Stimulated activated CD4-positive, alpha-beta T cell treated with anti-CD3 and anti-CD28 coated beads, Interleukin-15, amount 100 ng/mL, for 48 hours (primary cell): Measurements from ENCODE around the gene MDM2.
"Not testable (repeated sequence)": the region's sequence is repeated elsewhere in the genome, so short reads cannot be mapped to it uniquely, and the experiment has no call there.

Experiments
- DNase-seq, 2 donors: peaks; one replicate each; pipeline ENCODE4 v3.0.0-alpha.2; 2020; ENCODE audit warnings: low read depth in 2 of 2

The MDM2 gene

DNA sequence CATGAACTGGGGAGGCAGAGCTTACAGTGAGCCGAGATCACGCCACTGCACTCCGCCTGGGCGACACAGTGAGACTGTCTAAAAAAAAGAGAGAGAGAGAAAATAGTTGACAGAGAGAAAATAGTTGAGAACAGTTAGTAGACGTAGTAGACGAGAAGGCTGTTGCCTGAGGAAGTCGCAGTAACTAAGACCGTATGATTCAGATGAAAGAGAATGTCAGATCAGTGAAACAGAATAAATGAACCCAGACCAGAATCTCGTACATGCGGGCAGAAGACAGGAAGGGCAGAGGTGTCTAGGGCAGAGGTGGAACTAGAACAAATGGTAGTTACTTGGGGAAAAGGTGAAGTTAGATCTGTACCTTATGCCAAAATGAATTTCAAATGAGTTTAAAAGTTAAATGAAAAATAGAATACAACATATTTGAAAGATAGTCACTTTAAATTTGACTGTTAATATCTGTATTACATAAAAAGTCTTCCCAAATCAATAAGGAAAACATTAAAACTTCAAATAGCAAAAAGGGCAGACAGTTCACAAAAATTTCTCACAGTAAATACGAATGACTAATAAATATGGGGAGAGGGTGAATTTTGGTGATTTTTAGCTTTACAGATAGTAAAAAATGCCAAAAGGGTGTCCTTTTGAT is 17.7 kb downstream of the MDM2 start:
- no peak for DNase-seq

DNA sequence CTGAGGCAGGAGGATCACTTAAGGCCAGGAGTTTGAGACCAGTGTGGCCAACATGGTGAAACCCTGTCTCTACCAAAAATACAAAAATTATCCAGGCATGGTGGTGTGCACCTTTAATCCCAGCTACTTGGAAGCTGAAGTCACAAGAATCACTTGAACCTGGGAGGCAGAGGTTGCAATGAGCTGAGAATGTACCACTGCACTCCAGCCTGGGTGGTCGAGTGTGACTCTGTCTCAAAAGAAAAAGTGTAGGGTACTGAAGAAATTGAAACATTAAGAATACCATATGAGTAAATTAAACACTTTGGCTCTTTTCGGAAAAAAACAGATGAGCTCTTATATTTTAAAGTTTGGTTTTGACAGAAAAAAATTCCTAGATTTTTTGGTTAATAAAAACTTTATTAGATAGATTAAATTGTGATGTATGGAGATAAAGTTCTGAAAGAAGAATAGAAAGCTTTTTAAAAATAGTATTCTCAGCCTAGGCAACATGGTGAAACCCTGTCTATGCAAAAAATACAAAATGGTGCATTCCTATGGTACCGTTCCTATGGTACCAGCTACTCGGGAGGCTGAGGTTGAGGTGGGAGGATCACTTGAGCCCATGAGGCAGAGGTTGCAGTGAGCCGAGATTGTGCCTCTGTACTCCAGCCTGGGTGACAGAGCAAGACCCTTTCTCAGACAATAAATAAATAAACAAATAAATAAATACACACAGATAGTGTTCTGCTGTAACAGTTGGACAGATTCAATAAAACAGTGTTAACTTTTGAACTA is 20.1 kb downstream of the MDM2 start:
- no peak for DNase-seq

DNA sequence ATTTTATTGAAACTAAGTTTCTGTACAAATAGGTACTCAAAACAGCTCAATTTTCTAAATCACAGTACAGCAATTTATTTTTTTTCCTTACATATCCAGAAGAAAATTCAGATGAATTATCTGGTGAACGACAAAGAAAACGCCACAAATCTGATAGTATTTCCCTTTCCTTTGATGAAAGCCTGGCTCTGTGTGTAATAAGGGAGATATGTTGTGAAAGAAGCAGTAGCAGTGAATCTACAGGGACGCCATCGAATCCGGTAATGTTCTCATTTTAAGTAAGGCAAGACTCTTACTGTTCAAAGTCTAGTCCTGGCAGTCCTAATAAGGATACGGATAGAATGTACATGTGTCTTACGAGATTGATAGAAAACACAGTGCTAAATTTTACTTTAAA is 20.7 kb downstream of the MDM2 start:
- no peak for DNase-seq

DNA sequence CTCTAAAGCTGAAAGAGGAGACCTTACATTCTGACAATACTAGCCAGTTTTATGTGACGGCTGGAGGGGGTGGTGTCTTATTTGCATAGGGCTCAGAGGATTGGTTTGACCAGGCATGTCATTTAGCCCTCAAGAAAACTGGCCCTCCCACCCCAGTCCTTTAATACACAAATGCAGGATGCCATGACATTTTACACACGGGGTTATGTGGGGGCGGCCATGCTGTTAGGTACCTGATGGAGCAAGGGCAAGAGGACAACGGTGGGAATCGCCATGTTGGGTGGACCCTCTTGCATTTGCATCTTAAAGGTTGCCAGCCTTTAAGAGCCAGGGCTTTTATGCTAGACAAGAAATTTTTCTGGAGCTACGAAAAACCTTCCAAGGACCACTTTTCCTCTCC is 23.3 kb downstream of the MDM2 start:
- DNase-seq: no peak

DNA sequence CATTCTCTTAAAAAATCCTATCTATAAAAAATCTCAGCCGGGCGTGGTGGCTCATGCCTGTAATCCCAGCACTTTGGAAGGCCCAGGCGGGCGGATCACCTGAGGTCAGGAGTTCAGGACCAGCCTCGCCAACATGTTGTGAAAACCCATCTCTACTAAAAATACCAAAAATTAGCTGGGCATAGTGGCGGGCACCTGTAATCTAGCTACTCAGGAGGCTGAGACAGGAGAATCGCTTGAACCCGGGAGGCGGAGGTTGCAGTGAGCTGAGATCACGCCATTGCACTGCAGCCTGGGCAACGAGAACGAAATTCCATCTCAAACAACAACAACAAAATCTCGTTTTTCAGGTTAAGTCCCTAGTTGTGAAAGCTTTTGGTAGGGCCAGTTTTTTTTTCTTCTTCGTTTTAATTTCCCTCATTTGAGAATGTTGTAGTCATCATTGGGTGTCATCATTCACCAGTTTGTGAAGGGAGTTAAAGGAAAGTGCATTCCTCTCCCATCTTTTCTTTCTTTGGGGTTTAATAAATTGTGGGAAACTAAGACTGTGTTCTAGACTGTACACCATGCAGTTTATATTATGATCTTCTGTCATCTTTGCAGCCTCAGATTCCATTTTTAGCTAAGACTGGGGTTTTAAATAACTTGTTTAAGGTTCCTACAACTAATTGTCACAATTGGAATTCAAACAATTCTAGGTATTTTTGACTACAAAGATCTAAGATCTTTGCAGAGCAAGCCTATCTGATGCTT is 23.9 kb downstream of the MDM2 start:
- DNase-seq: no peak

DNA sequence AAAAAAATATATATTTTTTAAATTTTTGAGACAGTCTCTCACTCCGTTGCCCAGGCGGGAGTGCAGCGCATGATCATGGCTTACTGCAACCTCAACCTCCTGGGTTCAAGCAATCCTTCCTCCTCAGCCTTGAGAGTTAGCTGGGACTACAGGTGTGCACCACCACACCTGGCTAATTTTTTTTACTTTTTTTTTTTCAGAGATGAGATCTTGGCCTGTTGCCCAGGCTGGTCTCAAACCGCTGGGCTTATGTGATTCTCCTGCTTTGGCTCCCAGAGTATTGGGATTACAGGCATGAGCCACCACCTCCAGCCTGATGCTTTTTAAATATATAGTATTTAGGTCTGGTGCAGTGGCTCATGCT is 24.5 kb downstream of the MDM2 start:
- no peak for DNase-seq

DNA sequence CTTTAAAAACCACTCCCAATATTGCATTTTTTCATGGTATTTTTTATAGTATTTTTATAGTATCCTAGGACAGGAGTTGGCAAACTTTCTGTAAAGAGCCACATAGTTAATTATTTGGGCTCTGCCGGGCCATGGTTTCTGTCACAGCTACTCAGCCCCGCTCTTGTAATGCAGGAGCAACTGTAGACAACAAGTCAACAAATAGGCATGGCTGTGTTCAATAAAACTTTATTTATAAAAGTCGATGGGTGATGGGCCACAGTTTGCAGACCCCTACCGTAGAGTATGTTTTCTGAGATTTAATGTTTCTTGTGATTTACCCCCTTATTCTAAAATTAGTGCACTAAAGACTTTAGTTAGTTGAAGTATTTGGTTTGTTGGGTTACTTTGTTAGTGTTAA is 25.5 kb downstream of the MDM2 start:
- no peak for DNase-seq

DNA sequence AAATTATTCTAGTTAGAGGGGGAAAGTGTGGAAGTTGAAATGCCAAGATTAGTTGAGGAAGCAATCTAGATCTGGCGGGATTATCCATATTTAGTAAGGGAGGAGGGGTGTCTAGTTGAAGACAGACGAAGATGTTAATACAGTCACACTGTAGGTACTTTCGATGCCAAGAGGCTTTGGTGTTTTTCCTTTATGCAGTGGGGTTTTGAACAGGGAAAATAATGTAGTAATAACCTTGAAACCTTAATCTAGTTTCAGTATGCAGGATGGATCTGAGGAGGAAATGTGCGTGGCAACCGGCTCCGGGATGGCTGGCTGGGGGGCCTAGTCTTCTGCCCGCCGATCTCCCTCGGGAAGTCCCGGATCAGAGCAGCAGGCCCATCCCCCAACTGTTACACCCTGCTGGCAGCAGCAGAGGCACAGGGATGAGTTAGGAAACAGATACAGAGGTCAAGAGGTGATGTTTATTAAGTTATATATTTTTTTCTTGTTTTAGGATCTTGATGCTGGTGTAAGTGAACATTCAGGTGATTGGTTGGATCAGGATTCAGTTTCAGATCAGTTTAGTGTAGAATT is 27.4 kb downstream of the MDM2 start:
- DNase-seq: no peak

DNA sequence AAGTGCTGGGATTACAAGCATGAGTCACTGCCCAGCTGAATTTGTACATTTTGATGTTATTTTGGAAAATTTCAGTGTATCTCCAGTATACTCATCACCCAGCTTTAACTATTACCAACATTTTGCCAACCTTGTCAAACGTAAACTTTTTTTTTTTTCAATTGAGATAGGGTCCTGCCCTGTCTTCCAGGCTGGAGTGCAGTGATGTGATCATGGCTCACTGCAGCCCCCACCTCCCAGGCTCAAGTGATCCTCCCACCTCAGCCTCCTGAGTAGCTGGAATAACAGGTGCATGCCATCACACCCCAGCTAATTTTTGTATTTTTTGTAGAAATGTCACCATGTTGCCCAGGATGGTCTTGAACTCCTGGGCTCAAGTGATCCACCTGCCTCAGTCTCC is 29.2 kb downstream of the MDM2 start:
- DNase-seq: no peak

DNA sequence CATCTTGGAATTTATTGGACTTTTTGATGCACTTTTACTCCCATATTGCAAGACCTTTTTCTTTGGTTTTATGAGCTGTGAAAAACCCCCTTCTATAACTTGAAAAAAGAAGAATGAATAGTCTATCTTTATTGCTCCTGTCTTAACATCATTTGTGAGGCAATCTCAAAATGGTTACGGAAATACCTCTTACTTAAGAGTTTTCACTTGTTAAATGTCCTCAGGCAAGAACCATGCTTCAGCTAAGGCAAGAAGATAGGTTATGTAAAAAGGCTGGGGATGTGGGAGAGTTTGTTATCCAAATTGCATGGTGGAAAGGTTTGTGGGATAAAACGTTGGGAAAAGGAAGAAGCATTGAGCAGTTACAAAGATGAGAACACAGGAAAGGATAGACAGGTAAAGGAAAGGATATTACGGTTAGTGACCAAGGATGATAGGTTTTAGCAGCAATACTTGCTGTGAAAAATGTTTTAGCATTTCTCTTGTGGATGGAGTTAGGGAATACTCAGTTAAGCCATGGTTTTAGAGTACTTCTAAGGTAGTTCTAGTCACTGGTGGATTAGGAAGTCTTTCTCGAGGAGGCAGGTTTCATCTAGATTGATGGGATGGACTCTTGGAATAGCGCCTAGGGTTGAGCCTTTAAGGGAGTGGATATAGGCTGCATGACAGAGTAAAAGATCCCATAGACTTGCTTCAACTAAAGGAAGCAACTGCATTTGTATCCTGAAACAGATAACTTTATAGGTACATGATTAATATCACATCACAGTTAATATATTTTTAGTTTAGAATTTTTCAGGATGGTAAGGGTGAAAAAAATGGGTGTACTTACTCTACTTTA is 30.3 kb downstream of the MDM2 start:
- DNase-seq: no peak

DNA sequence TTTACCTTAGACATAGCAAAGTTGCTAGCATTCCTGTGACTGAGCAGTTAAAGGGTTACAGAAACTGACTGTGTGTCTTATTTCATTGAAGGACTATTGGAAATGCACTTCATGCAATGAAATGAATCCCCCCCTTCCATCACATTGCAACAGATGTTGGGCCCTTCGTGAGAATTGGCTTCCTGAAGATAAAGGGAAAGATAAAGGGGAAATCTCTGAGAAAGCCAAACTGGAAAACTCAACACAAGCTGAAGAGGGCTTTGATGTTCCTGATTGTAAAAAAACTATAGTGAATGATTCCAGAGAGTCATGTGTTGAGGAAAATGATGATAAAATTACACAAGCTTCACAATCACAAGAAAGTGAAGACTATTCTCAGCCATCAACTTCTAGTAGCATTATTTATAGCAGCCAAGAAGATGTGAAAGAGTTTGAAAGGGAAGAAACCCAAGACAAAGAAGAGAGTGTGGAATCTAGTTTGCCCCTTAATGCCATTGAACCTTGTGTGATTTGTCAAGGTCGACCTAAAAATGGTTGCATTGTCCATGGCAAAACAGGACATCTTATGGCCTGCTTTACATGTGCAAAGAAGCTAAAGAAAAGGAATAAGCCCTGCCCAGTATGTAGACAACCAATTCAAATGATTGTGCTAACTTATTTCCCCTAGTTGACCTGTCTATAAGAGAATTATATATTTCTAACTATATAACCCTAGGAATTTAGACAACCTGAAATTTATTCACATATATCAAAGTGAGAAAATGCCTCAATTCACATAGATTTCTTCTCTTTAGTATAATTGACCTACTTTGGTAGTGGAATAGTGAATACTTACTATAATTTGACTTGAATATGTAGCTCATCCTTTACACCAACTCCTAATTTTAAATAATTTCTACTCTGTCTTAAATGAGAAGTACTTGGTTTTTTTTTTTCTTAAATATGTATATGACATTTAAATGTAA is 31.5 kb downstream of the MDM2 start:
- no peak for DNase-seq

DNA sequence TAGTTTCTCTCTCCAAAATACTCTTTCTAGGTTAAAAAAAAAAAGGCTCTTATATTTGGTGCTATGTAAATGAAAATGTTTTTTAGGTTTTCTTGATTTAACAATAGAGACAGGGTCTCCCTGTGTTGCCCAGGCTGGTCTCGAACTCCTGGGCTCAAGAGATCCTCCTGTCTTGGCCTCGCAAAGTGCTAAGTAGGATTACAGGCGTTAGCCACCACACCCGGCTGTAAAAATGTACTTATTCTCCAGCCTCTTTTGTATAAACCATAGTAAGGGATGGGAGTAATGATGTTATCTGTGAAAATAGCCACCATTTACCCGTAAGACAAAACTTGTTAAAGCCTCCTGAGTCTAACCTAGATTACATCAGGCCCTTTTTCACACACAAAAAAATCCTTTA is 33.2 kb downstream of the MDM2 start:
- not testable (repeated sequence) for DNase-seq

DNA sequence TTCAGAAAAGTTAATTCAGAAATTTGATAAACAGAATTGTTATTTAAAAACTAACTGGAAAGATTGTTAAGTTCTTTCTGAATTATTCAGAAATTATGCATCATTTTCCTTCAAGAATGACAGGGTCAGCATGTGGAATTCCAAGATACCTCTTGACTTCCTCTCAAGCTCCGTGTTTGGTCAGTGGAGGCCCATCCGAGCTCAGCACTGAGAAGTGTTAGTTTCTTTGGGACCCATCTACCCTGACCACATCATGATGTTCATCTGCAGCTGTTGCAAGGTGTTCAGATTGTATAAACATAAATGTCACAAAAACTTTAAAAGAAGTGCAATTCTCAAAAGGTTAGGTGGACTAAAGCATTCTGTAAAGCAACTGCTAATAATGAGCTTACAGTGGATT is 33.7 kb downstream of the MDM2 start:
- DNase-seq: no peak

DNA sequence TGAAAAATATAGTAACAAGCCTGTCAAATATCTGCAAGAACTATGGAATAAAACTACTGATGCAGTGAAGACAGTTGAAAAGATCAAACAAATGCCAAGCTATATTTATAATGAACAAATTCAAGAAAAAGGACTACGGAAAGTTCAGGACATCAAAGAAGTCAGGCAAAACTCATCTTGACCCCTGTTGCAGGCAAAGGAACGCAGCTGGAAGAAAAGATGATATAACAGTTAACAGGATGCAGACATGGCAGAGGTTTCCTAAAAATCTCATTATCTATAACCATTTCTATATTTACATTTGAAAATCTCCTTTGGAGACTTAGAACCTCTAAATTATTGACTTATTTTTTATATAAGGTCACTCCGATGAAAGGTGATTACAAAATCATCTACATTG is 34.1 kb downstream of the MDM2 start:
- DNase-seq: no peak

DNA sequence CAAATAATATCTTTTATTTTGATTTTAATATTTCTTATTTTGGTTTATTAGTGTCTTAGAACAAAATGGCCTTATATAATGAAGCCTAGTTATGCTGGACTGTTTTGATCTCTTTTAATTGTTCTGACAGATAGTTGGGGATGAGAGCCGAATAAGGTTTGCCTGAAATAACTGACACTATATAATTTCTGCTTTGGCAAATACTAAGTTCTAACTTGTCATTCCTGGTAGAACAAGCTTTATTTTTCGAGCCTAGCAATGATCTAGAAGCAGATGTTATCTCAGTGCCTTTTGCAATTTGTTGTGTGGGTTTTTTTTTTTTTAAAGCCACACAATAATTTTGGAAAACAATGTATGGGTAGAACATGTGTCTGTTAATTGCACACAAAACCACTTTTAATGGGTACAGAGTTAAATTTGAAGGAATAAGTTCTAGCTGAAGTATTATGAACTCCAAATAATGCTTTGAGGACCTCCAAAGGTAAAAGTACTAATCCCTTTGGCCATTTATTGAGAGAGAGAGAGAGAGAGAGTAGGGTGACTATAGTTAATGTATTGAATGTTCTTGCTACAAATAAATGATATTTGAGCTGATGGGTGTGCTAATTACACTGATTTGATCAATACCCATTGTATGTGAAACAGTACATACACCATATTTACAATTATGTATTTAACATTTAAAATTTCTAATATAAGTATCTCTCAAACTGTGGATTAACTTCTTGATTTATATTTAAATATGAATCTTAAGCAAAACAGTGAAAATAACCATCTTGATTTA is 35.0 kb downstream of the MDM2 start:
- DNase-seq: no peak

DNA sequence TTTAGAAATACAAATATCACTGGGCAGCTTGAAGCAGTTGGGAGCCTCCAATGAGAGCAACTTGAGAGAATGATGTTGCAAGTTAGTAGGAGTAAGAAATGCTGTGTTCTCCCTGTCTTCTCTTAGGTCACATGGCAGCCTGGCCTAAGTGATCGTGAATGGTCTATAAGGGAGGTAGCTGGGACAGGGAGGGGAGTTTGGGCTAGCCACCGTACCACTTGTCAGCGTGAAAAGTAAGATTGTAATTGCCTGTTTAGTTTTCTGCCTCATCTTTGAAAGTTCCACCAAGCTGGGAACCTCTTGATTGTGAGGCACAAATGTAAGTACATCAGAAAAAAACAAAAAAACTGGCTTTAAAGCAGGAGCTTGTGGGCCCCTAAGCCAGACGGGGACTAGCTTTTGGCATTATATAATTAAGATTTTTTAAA is 36.4 kb downstream of the MDM2 start:
- DNase-seq: no peak

DNA sequence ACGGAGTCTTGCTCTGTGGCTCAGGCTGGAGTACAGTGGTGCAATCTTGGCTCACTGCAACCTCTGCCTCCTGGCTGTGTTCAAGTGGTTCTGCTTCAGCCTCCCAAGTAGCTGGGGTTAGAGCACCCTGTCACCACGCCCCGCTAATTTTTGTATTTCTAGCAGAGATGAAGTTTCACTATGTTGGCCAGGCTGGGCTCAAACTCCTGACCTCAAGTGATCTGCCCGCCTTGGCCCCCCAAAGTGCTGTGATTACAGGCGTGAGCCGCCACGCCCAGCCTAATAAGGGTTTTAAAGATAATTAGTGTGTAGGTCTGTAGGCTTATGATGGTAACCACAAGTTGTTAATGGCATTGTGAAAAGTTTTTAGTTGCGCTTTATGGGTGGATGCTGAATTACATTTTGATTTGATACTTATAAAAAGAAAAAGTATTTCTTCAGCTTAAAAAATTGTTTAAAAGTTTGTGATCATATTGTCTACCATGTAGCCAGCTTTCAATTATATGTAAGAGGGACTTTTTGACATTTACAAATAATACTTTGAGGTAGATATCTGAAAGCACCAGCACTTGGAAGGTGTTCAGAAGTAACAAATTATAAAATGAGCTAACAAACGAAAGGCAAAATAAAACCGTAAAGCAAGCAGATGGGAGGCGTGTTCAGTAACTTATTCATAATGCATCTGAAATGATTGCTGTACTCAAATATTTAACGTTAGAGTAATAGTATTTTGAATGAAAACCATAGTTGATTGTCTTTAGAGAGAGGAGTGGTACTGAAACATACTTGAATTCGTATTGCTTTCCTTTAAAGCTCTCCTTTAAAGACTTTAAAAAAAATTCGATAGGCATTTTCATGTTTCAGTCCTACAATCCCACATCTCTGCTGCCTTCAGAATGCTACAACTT is 37.1 kb downstream of the MDM2 start:
- DNase-seq: no peak

DNA sequence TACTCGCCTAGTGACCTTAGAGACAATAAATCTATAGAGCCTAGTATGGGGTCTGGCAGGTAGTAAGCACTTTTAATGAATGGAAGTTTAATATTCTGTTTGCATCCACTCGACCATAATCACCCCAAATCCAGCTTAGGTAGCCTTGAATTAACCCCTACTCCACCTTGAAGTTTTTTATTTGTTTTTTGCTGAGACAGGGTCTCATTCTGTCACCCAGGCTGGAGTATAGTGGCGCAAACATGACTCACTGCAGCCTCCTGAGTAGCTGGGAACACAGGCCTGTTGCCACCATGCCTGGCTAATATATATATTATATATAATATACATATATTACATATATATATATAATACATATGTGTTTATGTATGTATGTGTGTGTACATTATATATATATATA is 38.8 kb downstream of the MDM2 start:
- no peak for DNase-seq

DNA sequence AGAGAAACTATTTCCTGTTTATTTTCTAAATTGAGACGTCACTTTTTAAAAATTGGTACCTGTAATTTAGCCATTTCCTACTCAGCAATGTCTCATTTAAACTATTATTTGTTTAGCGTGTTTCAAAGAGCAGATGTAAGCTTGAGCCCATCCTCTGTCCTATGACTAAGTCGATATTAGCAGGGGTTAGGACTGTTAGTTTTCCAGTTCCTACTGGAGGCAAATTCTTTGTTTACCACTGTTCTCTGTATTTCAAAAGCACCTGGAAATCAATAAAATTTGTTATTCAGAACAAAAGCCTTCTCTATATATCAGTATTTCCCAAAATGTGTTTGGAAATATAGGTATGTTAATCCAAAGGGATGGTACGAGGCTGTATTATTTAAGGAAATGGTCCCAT is 42.4 kb downstream of the MDM2 start:
- DNase-seq: no peak
